ENCODE data around the gene ERC2.

GRCh38 chr3:56428667-56429066, 39.6 kb downstream of the ERC2 start:
- no peak for TF ChIP-seq CTCF (IDR thresholded peaks at IDR 0.05)
- TF ChIP-seq POLR2A (IDR thresholded peaks at IDR 0.05): no peak

Measured in heart left ventricle (tissue), 13 donors.